Uterus (tissue), 2 donors: ENCODE measurements around the gene NUDT17.
"Not testable (repeated sequence)": the region's sequence is repeated elsewhere in the genome, so short reads cannot be mapped to it uniquely, and the experiment has no call there.

Experiments
- CTCF ChIP-seq, 4 experiments: fragments of 200-600 bp in 2 of 4; fragments of 450-650 bp in 2 of 4; sonication (generic) in 2 of 4; IDR thresholded peaks; one replicate each; pipeline ENCODE4 v1.5.1; 2016 to 2019; ENCODE audit warnings: antibody characterized with exemption in 4 of 4, mild to moderate bottlenecking in 2 of 4, moderate library complexity in 1 of 4
- POLR2A ChIP-seq, 2 donors: fragments of 450-650 bp; IDR thresholded peaks; one replicate each; pipeline ENCODE4 v1.6.1; 2016; ENCODE audit warnings: antibody characterized with exemption in 2 of 2, mild to moderate bottlenecking in 1 of 2, moderate library complexity in 1 of 2

DNA sequence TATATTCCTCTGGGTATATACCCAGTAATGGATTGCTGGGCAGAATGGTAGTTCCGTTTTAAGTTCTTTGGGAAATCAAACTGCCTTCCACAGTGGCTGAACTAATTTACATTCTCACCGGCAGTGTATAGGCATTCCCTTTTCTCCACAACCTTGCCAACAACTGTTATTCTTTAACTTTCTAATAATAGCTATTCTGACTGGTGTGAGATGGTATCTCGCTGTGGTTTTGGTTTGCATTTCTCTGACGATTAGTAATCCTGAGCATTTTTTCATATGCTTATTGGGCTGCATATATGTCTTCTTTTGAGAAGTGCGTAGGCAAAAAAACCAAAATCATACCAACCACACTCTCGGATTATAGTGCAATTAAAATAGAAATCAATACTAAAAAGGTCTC is 27.3 kb upstream of the NUDT17 start:
- TF ChIP-seq CTCF, POLR2A (IDR thresholded peaks at IDR 0.05): not testable (repeated sequence)
